WTC11 (cell line): Measurements from ENCODE around the gene MZT1. TPM values are rescaled to one million over a fixed set of nuclear protein-coding genes. Genes with fewer than 3 reads are reported as not detected.

Experiments
- AFF4 ChIP-seq: sonication (generic); formaldehyde crosslinking; IDR thresholded peaks from 2 replicates; pipeline ENCODE4 v1.8.1; 2023; ENCODE audit warnings: mild to moderate bottlenecking, missing genetic modification reagents, borderline replicate concordance
- ARID4B ChIP-seq: sonication (generic); formaldehyde crosslinking; IDR thresholded peaks from 2 replicates; pipeline ENCODE4 v1.8.0; 2023; ENCODE audit warnings: missing genetic modification reagents, mild to moderate bottlenecking, borderline replicate concordance
- ATF6 ChIP-seq: sonication (generic); formaldehyde crosslinking; IDR thresholded peaks from 2 replicates; pipeline ENCODE4 v1.8.1; 2023; ENCODE audit warnings: mild to moderate bottlenecking, missing genetic modification reagents
- CBFB ChIP-seq: sonication (generic); formaldehyde crosslinking; IDR thresholded peaks from 2 replicates; pipeline ENCODE4 v1.8.1; 2022; ENCODE audit warnings: mild to moderate bottlenecking, low read depth, missing genetic modification reagents
- ERG ChIP-seq: fragments of 250-450 bp; sonication (Bioruptor Pico); IDR thresholded peaks from 2 replicates; pipeline ENCODE4 v1.8.0; 2021; ENCODE audit warnings: mild to moderate bottlenecking
- ETV6 ChIP-seq: sonication (generic); formaldehyde crosslinking; IDR thresholded peaks from 2 replicates; pipeline ENCODE4 v1.8.1; 2022; ENCODE audit warnings: mild to moderate bottlenecking, missing genetic modification reagents
- FOXJ3 ChIP-seq: sonication (generic); formaldehyde crosslinking; IDR thresholded peaks from 2 replicates; pipeline ENCODE4 v1.9.0; 2021; ENCODE audit warnings: missing genetic modification reagents, mild to moderate bottlenecking, borderline replicate concordance
- FOXK1 ChIP-seq: sonication (generic); formaldehyde crosslinking; IDR thresholded peaks from 2 replicates; pipeline ENCODE4 v1.8.0; 2022; ENCODE audit warnings: mild to moderate bottlenecking, moderate library complexity, missing genetic modification reagents
- HMGA2 ChIP-seq: fragments of 250-450 bp; sonication (Bioruptor Pico); IDR thresholded peaks from 2 replicates; pipeline ENCODE4 v1.4.0; 2021; ENCODE audit warnings: mild to moderate bottlenecking, moderate library complexity
- MAX ChIP-seq: sonication (generic); formaldehyde crosslinking; IDR thresholded peaks from 2 replicates; pipeline ENCODE4 v1.8.0; 2022; ENCODE audit warnings: mild to moderate bottlenecking, missing genetic modification reagents
- NR2C2 ChIP-seq: sonication (generic); formaldehyde crosslinking; IDR thresholded peaks from 2 replicates; pipeline ENCODE4 v1.8.0; 2022; ENCODE audit warnings: mild to moderate bottlenecking, missing genetic modification reagents
- PREB ChIP-seq: sonication (generic); formaldehyde crosslinking; IDR thresholded peaks from 2 replicates; pipeline ENCODE4 v1.8.1; 2022; ENCODE audit warnings: mild to moderate bottlenecking, missing genetic modification reagents, moderate library complexity, borderline replicate concordance
- SOX15 ChIP-seq: fragments of 250-450 bp; sonication (Bioruptor Pico); IDR thresholded peaks from 2 replicates; pipeline ENCODE4 v1.9.0; 2021; ENCODE audit warnings: mild to moderate bottlenecking
- TP53 ChIP-seq: sonication (generic); formaldehyde crosslinking; IDR thresholded peaks from 2 replicates; pipeline ENCODE4 v1.8.1; 2023; ENCODE audit warnings: mild to moderate bottlenecking, missing genetic modification reagents
- USF2 ChIP-seq: sonication (generic); formaldehyde crosslinking; IDR thresholded peaks from 2 replicates; pipeline ENCODE4 v1.8.1; 2023; ENCODE audit warnings: mild to moderate bottlenecking, missing genetic modification reagents, moderate library complexity
- total RNA-seq: library from RNA; stranded (reverse); gene quantifications from 3 replicates; pipeline ENCODE4 v1.2.3, GENCODE V29; 2021
- TF ChIP-seq, protein P1 (sequence below): fragments of 250-450 bp; sonication (Bioruptor Pico); IDR thresholded peaks from 2 replicates; pipeline ENCODE4 v1.9.0; 2021; ENCODE audit warnings: moderate library complexity, mild to moderate bottlenecking, inconsistent platforms, borderline replicate concordance
- TF ChIP-seq, protein P2 (sequence below): sonication (generic); formaldehyde crosslinking; IDR thresholded peaks from 2 replicates; pipeline ENCODE4 v1.8.0; 2023; ENCODE audit warnings: mild to moderate bottlenecking, missing genetic modification reagents
- TF ChIP-seq, protein P3 (sequence below): fragments of 250-450 bp; sonication (Bioruptor Pico); IDR thresholded peaks from 2 replicates; pipeline ENCODE4 v1.9.0; 2021; ENCODE audit warnings: mild to moderate bottlenecking

The MZT1 gene
- total RNA-seq, 1 experiment from 2014 or later: 23.5 TPM

GRCh38 chr13:72727417-72728289, at the start of gene MZT1, which contains the start of gene BORA (continued):
- TF ChIP-seq CBFB (peak; percentile 88; the same call in 1 of the 2 replicates), FOXJ3 (CRISPR knock-in tag) (no peak), AFF4 (peak; percentile 96; the same call in 1 of the 2 replicates), USF2 (peak; percentile 46; the same call in 1 of the 2 replicates), ERG (CRISPR knock-in tag) (no peak), ETV6 (CRISPR knock-in tag) (peak; percentile 77; the same call in 1 of the 2 replicates), ARID4B (CRISPR knock-in tag) (peak; percentile 74; the same call in 1 of the 2 replicates), ATF6 (CRISPR knock-in tag) (no peak), FOXK1 (CRISPR knock-in tag) (peak; percentile 87), NR2C2 (CRISPR knock-in tag) (peak; percentile 76; the same call in 1 of the 2 replicates), TP53 (CRISPR knock-in tag) (peak; percentile 98), SOX15 (no peak), MAX (peak; percentile 98), HMGA2 (CRISPR knock-in tag) (no peak), PREB (CRISPR knock-in tag) (peak; percentile 93; the same call in 1 of the 2 replicates)
- TF ChIP-seq, protein P1, sequence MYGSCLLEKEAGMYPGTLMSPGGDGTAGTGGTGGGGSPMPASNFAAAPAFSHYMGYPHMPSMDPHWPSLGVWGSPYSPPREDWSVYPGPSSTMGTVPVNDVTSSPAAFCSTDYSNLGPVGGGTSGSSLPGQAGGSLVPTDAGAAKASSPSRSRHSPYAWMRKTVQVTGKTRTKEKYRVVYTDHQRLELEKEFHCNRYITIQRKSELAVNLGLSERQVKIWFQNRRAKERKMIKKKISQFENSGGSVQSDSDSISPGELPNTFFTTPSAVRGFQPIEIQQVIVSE (CRISPR knock-in tag): no peak
- TF ChIP-seq, protein P2, sequence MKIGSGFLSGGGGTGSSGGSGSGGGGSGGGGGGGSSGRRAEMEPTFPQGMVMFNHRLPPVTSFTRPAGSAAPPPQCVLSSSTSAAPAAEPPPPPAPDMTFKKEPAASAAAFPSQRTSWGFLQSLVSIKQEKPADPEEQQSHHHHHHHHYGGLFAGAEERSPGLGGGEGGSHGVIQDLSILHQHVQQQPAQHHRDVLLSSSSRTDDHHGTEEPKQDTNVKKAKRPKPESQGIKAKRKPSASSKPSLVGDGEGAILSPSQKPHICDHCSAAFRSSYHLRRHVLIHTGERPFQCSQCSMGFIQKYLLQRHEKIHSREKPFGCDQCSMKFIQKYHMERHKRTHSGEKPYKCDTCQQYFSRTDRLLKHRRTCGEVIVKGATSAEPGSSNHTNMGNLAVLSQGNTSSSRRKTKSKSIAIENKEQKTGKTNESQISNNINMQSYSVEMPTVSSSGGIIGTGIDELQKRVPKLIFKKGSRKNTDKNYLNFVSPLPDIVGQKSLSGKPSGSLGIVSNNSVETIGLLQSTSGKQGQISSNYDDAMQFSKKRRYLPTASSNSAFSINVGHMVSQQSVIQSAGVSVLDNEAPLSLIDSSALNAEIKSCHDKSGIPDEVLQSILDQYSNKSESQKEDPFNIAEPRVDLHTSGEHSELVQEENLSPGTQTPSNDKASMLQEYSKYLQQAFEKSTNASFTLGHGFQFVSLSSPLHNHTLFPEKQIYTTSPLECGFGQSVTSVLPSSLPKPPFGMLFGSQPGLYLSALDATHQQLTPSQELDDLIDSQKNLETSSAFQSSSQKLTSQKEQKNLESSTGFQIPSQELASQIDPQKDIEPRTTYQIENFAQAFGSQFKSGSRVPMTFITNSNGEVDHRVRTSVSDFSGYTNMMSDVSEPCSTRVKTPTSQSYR (CRISPR knock-in tag): peak; percentile 86
- TF ChIP-seq, protein P3, sequence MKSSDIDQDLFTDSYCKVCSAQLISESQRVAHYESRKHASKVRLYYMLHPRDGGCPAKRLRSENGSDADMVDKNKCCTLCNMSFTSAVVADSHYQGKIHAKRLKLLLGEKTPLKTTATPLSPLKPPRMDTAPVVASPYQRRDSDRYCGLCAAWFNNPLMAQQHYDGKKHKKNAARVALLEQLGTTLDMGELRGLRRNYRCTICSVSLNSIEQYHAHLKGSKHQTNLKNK (CRISPR knock-in tag): no peak
